T-helper 1 cell treated with Interleukin-12 subunit alpha and Interleukin-12 subunit beta and Interleukin-4 antibody, amounts not matched to agents 30 ng/mL and 1 ng/mL, for 36 hours (primary cell): Measurements from ENCODE around the gene TAF8. TPM values are rescaled to one million over a fixed set of nuclear protein-coding genes. Genes with fewer than 3 reads are reported as not detected.

Source experiments
- intact Hi-C: fragments of 100-400 bp; cut with micrococcal nuclease; formaldehyde crosslinking; loops from one replicate; pipeline ENCODE4 v1.15.1; 2024
- total RNA-seq: library from RNA; stranded (reverse); gene quantifications from 2 replicates; pipeline ENCODE4 v1.2.3, GENCODE V29; 2022

TAF8 gene
- total RNA-seq, 1 donor from 2014 or later = 47.5 TPM

DNA sequence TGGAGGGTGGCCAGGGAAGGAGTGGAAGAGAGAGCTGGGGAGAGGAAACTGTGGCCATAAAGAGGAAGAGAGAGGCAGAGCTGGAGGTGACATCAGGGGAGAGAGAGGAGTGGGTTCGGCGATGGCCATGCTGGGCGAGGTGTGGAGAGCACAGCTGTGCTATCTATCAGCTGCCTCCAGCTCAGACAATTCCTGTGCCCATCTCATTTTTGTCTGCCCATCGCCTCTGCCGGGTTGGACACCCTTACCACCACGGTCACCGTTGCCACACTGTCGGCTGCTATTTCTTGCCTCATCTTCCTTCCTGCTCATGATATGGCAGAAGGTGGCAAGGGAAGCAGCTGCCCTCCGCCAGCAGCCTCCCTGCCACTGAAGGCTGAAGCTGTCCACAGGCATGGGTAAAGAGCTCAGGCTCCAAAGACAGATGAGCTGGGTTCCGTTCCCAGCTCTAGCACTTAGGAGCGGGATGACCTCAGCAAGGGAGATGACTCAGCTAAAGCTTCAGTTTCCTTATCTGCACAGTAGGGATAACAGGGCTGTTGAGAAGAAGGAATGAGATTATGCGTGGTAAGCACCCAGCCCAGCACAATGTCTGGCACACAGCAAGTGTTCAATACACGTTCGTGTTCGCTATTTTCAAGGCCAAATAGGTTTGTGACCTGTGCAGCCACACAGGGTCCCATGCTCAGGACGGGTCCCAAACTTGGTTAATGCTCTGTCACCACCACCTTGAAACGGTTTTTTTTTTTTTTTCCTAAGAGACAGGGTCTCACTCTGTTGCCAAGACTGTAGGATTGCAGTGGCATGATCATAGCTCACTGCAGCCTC lies 21.9 kb upstream of the TAF8 start:
- intact Hi-C loops = loop anchor here (2.0 kb wide), 1 partner anchor 18 kb away; no protein-coding TSS in a partner anchor

GRCh38 chr6:42029062-42029685 lies 21.1 kb upstream of the TAF8 start:
- intact Hi-C loops = loop anchor here (2.0 kb wide), 1 partner anchor 18 kb away; no protein-coding TSS in a partner anchor

- intact Hi-C loops = loop anchor here (2.0 kb wide), 1 partner anchor 19 kb away; no protein-coding TSS in a partner anchor
Measured at GRCh38 chr6:42029881-42030280, 20.4 kb upstream of the TAF8 start.

GRCh38 chr6:42030585-42031506 lies 19.5 kb upstream of the TAF8 start:
- intact Hi-C loops = loop anchor here (1.0 kb wide), 2 partner anchors 8 to 9 kb away; no protein-coding TSS in a partner anchor

GRCh38 chr6:42032366-42032765 lies 18.0 kb upstream of the TAF8 start:
- intact Hi-C loops = no loop called here

DNA sequence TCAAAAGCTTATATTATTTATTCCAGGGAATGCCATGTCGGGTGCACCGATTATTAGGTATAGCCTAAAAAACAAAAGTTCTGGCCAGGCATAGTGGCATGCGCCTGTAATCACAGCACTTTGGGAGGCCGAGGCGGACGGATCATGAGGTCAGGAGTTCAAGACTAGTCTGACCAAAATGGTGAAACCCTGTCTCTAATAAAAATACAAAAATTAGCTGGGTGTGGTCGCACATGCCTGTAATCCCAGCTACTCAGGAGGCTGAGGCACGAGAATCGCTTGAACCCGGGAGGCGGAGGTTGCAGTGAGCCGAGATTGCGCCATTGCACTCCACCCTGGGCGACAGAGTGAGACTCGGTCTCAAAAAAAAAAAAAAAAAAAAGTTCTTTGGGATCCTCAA lies 12.7 kb upstream of the TAF8 start:
- intact Hi-C loops = loop anchor here (2.0 kb wide), 1 partner anchor 31 kb away; no protein-coding TSS in a partner anchor

DNA sequence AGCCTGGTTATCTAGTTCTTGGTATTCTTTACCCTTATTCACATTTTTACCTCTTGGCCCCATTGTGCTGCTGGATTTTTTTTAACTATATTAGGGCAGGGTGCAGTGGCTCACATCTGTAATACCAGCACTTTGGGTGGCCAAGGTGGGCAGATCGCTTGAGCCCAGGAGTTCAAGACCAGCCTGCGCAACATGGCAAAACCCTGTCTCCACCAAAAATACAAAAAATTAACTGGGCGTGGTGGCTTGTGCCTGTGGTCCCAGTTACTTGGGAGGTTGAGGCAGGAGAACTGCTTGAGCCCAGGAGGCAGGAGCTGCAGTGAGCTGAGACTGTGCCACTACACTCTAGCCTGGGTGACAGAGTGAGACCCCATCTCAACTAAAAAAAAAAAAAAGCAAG lies 12.2 kb upstream of the TAF8 start:
- intact Hi-C loops = loop anchor here (2.0 kb wide), 1 partner anchor 31 kb away; no protein-coding TSS in a partner anchor

DNA sequence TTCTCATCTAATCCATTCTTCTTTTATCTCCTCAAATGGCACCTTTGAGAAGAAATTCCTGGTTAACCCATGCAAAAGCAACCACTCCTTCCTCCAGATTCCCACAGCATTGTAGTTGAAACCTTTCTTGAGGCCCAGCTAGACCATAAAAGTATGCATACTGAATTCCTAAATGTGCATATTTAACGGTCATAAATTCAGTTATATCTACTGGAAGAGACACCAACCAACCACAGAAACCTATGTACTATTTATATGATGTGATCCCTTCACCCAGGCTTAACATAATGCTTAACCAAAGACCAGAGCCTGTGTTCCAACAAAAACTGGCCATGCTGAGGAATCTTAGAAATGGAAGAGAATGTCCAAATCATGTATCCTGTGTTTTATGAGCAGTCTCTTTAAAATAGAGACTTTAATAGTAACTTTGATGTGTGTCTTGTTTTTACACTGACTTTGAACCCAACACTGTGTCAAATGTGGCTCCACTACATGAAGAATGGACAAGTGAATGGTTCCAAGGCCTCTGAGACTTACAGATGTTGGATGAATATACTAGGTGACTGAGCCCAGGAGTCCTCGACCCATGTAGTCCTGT lies 11.4 kb upstream of the TAF8 start:
- intact Hi-C loops = loop anchor here (1.0 to 2.0 kb wide), 11 partner anchors 8 to 193 kb away; partner anchors contain the start of genes BYSL, MED20, TAF8 and USP49

DNA sequence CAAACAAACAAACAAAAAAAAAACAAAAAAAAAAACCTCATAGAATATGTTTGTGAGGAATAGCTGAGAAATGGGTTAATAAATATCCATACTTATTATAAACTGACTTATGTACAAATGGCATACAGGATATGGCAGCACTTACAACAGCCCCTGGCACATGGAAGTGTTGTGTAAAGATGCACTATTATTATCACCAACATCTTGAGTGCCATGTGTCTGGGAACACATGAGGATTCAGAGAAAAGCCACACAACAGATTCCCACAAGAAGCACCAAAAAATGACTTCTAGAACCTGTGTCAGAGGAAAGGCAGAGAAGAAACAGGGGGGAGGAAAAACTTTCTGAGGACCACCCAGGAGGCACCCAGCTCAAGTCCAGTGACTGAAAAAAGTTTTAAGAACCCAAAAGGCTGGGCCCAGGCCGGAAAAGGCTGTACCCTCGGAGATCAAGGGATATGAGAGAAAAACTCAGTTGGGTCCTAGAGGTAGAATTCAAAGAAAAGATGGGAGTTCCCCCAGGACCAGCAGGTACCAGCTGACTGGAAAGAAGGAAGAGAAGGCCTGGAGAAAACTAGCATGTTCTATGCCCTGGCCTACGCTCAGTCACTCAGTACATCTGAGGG lies 9.4 kb upstream of the TAF8 start:
- intact Hi-C loops = loop anchor here (10.0 kb wide), 1 partner anchor 506 kb away; no protein-coding TSS in a partner anchor

GRCh38 chr6:42041481-42042053 lies 8.8 kb upstream of the TAF8 start:
- intact Hi-C loops = loop anchor here (10.0 kb wide), 1 partner anchor 507 kb away; no protein-coding TSS in a partner anchor

GRCh38 chr6:42042108-42042507 lies 8.2 kb upstream of the TAF8 start:
- intact Hi-C loops = loop anchor here (10.0 kb wide), 1 partner anchor 507 kb away; no protein-coding TSS in a partner anchor

DNA sequence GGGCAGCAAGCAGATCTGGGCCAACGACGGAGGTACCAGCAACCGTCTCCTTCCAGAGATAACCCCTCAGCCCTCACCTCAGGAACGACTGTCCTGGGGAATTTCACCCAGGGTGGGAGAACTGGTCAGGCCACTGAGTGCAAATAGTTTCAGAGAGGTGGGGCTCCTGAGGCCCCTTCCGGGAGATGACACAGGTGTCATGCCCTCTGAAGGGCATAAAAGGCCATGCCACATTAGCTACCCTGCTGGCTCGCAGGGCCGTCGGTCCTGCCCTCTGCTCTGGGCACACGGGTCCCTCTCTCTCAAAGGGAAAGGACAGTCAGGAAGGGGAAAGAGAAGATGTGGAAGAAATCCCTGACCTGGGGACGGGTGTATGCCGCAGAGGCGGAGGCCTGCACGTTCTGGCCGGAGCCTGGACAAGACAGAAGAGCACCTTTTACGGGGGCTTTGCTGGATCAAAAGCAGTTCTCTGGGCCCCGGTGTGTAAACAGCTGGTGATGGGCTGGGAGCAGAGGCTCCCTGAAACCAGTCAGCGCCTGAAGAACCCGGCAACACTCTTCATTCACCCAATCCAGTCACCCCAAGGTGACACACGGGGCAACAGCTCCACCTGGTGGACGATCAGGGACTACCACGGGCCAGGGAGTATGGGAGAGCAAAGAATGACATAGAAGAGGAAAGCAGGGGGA lies 6.4 kb upstream of the TAF8 start:
- intact Hi-C loops = loop anchor here (1.0 to 10.0 kb wide), 11 partner anchors 108 to 509 kb away; partner anchors contain the start of genes BYSL, MED20, PRICKLE4 and TOMM6

- intact Hi-C loops = loop anchor here (1.0 to 10.0 kb wide), 2 partner anchors 310 to 511 kb away; partner anchors contain the start of gene TFEB
Measured at GRCh38 chr6:42045538-42046460, 4.5 kb upstream of the TAF8 start.

DNA sequence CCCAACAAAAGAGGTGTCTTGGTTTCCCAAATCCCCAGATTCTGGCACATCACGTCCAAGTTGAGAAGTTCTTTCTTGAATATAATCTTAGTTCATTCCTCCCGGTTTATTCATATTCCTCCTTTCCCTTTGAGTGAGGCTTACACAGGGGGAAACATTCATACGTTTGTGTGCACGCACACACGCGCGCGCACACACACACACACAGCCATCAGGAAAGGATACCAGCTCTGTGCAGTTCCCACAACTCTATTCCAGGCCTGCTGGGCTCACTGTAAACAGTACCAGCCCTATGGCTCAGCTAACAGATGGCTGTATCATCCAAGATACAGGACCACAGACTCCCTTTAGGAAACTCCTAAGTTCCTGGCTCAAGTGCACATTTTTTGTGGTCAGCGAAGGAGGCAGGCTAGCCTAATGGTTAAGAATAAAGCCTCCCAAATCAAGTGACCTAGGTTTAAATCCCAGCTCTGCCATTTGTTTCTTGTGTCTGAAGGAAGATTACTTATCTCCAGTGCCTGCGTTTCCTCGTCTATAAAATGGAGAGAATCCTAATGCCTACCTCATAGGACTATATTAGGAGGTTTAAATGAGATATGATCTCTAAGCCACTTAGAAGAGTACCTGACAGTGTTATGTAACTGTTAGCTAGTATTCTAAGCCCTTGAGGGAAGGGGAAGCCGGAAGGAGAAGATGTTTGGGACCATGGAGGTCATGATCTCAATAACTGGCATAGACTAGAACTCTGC lies 3.7 kb upstream of the TAF8 start:
- intact Hi-C loops = loop anchor here (10.0 kb wide), 1 partner anchor 512 kb away; no protein-coding TSS in a partner anchor

DNA sequence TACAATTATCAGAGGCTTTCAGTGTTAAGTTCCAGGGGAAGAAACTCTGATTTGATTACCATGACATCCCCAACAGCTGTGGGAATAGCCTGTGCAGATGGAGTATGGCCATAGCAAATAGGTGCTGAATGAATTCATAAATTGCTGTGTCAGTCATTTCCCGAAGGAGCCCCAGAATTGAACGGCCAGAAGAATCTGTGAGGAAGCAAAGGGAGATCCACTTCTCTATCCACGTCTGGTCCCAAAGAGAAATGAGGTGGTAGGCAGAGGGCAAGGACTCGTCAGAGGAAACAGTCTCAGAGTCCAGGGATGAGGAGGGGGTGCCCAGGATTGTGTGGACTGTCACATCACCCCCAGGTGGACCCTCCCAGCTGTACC lies 3.1 kb upstream of the TAF8 start:
- intact Hi-C loops = loop anchor here (10.0 kb wide), 1 partner anchor 512 kb away; no protein-coding TSS in a partner anchor

GRCh38 chr6:42047790-42048405 lies 2.4 kb upstream of the TAF8 start:
- intact Hi-C loops = loop anchor here (10.0 kb wide), 1 partner anchor 513 kb away; no protein-coding TSS in a partner anchor
